Renal pelvis (tissue), 4 donors: ENCODE results near the gene FAM204A. TPM values are rescaled to one million over a fixed set of nuclear protein-coding genes. Genes with fewer than 3 reads are reported as not detected.

Source experiments
- DNase-seq: peaks from one replicate; pipeline ENCODE4 v3.0.0-alpha.2; 2013
- polyA plus RNA-seq, 3 donors: library from polyadenylated mRNA; unstranded; fragments of 120-200 nt; gene quantifications; one replicate each; pipeline ENCODE4 v1.2.1, GENCODE V29; 2013; ENCODE audit not compliant: insufficient read length in 3 of 3

The FAM204A gene
- polyA plus RNA-seq, 3 donors = 68.6 to 73.0 (median 70.4) TPM

GRCh38 chr10:118337356-118337755, 4.8 kb downstream of the FAM204A start:
- no peak for DNase-seq

- no peak for DNase-seq
Measured at GRCh38 chr10:118333871-118334270, 8.3 kb downstream of the FAM204A start.

- DNase-seq = no peak
Measured at GRCh38 chr10:118332948-118333710, 9.0 kb downstream of the FAM204A start.

- DNase-seq = no peak
Measured at GRCh38 chr10:118332236-118332635, 9.9 kb downstream of the FAM204A start.

- DNase-seq = no peak
Measured at GRCh38 chr10:118330295-118331076, 11.6 kb downstream of the FAM204A start.

- no peak for DNase-seq
Measured at GRCh38 chr10:118324140-118324539, 18.0 kb downstream of the FAM204A start.

GRCh38 chr10:118321724-118322575, 20.2 kb downstream of the FAM204A start:
- no peak for DNase-seq

- DNase-seq = no peak
Measured at GRCh38 chr10:118315629-118316028, 26.5 kb downstream of the FAM204A start.

GRCh38 chr10:118314882-118315281, 27.2 kb downstream of the FAM204A start:
- no peak for DNase-seq

GRCh38 chr10:118311505-118311904, 30.6 kb downstream of the FAM204A start:
- DNase-seq = no peak

- DNase-seq = no peak
Measured at GRCh38 chr10:118310822-118311221, 31.3 kb downstream of the FAM204A start.

GRCh38 chr10:118309911-118310310, 32.2 kb downstream of the FAM204A start:
- DNase-seq = no peak

- no peak for DNase-seq
Measured at GRCh38 chr10:118308664-118309063, 33.5 kb downstream of the FAM204A start.

GRCh38 chr10:118307859-118308258, 34.3 kb downstream of the FAM204A start:
- DNase-seq = no peak

GRCh38 chr10:118307220-118307619, 34.9 kb downstream of the FAM204A start:
- DNase-seq = no peak

- no peak for DNase-seq
Measured at GRCh38 chr10:118305730-118306129, 36.4 kb downstream of the FAM204A start.

GRCh38 chr10:118304521-118304920, 37.6 kb downstream of the FAM204A start:
- no peak for DNase-seq

GRCh38 chr10:118301211-118301610, 40.9 kb downstream of the FAM204A start:
- no peak for DNase-seq

GRCh38 chr10:118300320-118300719, 41.8 kb downstream of the FAM204A start:
- no peak for DNase-seq

GRCh38 chr10:118298787-118299186, 43.3 kb downstream of the FAM204A start:
- no peak for DNase-seq

GRCh38 chr10:118291122-118291521, 51.0 kb downstream of the FAM204A start:
- DNase-seq = no peak

- no peak for DNase-seq
Measured at GRCh38 chr10:118290471-118290995, 51.6 kb downstream of the FAM204A start.
